Measurements from ENCODE around the gene CST8.

The CST8 gene

DNA sequence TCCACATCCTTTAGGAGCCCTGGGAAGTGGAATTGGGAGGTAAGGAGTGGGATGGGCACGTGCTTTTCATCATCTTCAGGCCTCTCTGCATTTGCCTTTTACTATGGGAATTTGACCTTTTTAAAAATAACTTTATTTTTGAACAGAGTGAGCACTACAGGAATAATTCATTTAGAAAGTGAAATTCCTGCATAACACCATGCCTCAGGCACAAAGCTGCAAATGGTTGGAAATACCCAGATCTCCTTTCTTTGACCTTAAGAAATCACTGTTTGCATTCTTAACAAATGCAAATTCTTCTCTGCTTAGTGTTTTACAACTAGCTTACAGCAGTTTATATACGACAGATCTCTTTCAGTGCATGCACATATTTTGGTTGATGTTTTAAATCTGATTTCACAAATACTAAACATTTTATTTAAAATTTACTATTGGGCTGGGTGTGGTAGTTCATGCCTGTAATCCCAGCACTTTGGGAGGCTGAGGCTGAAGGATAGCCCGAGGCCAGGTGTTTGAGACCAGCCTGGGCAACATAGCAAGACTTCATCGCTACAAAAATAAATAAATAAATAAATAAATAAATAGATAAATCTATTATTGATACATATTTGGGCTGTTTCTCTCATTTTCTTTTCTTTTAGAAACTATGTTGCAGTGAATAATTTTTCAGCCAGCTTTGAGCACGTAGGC, 24.5 kb downstream of the CST8 start:
- Histone ChIP-seq H3K27ac (no peak overlapping the region), H3K27me3 (replicated peaks) (no peaks in the 10 kb centered on the region), H3K4me3 (ENCODE audit: low read depth, low read length) (no peak overlapping the region), H3K36me3 (replicated peaks) (no peaks in the 10 kb centered on the region)
- in situ Hi-C loops (cut with HindIII; ENCODE audit: low pct_ligation_motif_present, low sequenced_read_pairs): no loop called here
- no peak for DNase-seq
- TF ChIP-seq, protein P1, sequence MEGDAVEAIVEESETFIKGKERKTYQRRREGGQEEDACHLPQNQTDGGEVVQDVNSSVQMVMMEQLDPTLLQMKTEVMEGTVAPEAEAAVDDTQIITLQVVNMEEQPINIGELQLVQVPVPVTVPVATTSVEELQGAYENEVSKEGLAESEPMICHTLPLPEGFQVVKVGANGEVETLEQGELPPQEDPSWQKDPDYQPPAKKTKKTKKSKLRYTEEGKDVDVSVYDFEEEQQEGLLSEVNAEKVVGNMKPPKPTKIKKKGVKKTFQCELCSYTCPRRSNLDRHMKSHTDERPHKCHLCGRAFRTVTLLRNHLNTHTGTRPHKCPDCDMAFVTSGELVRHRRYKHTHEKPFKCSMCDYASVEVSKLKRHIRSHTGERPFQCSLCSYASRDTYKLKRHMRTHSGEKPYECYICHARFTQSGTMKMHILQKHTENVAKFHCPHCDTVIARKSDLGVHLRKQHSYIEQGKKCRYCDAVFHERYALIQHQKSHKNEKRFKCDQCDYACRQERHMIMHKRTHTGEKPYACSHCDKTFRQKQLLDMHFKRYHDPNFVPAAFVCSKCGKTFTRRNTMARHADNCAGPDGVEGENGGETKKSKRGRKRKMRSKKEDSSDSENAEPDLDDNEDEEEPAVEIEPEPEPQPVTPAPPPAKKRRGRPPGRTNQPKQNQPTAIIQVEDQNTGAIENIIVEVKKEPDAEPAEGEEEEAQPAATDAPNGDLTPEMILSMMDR (IDR thresholded peaks at IDR 0.05; ENCODE audit: low read depth, low read length, missing control alignments): no peak

DNA sequence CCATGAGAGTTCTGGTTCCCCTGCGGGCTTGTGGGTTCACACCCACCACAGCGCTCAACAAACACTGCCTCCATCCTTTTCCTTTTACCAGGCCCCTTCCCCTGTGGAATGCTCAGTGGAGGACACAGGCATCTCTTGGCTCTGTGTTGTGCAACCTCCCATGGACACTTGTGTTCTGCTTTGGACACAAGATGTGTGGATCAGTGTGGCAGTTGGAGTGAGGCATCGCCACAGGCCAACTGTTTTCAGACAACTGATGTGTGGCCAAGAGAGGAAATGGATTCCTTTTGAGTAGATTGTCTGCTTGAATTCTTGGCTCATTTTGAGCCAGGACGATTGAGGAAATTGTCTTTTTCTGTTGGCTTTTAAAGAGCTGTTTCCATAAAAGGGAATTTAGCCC, 26.8 kb downstream of the CST8 start:
- no peak overlapping the region for H3K4me3 ChIP-seq (ENCODE audit: low read depth, low read length)

DNA sequence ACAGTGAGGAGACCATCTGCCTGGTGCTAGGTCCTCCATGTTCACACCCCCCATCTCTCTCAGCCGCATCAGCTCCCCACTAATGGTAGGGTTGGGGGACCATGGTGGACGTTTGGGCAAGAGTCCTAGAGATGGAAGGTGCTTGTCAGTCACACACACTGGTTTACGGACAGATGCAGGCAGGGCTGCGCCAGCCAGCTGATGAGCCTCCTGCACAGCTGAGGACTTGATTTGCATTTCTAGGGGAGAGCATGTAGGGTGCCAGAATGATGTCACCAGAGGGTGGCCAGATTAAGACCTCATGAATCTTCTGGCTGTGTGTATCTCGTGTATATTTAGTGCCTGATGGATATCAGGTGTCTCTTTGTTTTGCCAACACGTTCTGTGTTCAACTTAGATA, 28.6 kb downstream of the CST8 start:
- Histone ChIP-seq H3K4me3 (ENCODE audit: low read depth, low read length) (no peak overlapping the region), H3K36me3 (replicated peaks) (no peaks in the 10 kb centered on the region), H3K27ac (no peak overlapping the region), H3K27me3 (replicated peaks) (no peaks in the 10 kb centered on the region)
- TF ChIP-seq, protein P1 (IDR thresholded peaks at IDR 0.05; ENCODE audit: low read depth, low read length, missing control alignments): no peak
- no peak for DNase-seq
- in situ Hi-C loops (cut with HindIII; ENCODE audit: low pct_ligation_motif_present, low sequenced_read_pairs): no loop called here

More for the DNA sequence above, 26.8 kb downstream of the CST8 start:
- Histone ChIP-seq H3K36me3 (replicated peaks) (no peaks in the 10 kb centered on the region), H3K27ac (no peak overlapping the region), H3K27me3 (replicated peaks) (no peaks in the 10 kb centered on the region)
- in situ Hi-C loops (cut with HindIII; ENCODE audit: low pct_ligation_motif_present, low sequenced_read_pairs): no loop called here
- TF ChIP-seq, protein P1 (IDR thresholded peaks at IDR 0.05; ENCODE audit: low read depth, low read length, missing control alignments): no peak
- no peak for DNase-seq

DNA sequence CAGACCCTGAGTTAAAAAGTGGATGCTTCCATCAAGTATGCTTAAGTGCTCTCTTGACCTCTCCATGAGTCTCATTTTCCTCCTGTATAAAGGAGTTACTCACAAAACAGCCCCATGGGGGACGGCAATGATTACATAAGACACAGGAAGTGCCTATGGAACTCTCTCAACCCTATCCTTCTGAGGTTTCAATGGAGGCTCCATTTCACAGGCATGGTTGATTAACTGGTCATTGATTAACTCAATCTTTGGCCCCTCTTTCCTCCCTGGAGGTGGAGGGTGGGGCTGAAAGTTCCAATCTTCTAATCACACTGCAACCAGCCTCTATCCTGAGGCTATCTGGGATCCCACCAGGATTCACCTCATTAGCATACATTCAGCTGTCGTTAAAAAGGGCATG, 29.3 kb downstream of the CST8 start:
- in situ Hi-C loops (cut with HindIII; ENCODE audit: low pct_ligation_motif_present, low sequenced_read_pairs): no loop called here
- H3K36me3 ChIP-seq (replicated peaks): no peaks in the 10 kb centered on the region
- TF ChIP-seq, protein P1 (IDR thresholded peaks at IDR 0.05; ENCODE audit: low read depth, low read length, missing control alignments): no peak
- no peak overlapping the region for H3K4me3 ChIP-seq (ENCODE audit: low read depth, low read length)
- no peak overlapping the region for H3K27ac ChIP-seq
- DNase-seq: no peak
- H3K27me3 ChIP-seq (replicated peaks): no peaks in the 10 kb centered on the region

DNA sequence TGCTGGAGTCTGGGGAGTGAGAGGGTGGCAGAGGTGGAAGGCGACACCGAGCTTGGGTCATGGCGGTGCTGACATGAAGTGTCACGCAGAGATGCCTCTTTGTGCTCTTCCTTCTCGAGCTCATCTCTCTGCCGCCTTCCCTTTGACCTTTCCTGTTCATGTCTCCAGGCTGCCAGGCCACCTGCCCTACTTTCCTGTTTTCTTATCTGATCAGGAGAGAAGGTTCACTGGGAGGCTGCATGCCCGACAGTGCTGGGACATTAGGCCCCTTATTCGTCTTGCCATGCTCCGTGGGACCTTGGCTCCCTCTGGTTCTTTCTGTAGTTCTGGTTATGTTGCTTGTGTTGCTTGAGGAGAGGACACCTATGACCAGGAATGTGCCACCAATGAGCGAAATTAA, 33.2 kb downstream of the CST8 start:
- no peaks in the 10 kb centered on the region for H3K27me3 ChIP-seq (replicated peaks)
- in situ Hi-C loops (cut with HindIII; ENCODE audit: low pct_ligation_motif_present, low sequenced_read_pairs): no loop called here
- H3K36me3 ChIP-seq (replicated peaks): no peaks in the 10 kb centered on the region
- no peak for DNase-seq
- H3K27ac ChIP-seq: no peak overlapping the region
- no peak overlapping the region for H3K4me3 ChIP-seq (ENCODE audit: low read depth, low read length)
- TF ChIP-seq, protein P1 (IDR thresholded peaks at IDR 0.05; ENCODE audit: low read depth, low read length, missing control alignments): no peak

DNA sequence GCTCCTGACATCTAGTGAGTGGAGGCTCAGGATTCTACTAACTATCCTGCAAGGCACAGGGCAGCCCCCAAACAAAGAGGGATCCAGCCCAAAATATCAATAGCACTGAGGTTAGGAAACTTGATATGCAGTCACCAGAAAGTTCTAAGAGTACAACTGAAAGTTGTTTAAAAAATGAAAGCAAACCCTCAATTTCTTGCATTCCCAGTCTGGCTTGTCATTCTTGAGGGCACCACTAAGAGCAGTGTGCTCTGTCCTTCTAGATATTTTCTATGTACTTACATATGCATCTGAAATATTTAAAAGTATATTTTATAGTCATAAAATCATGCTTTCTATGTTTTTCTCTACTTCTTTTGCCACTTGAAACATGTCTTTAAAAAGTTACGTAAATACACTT, 35.9 kb downstream of the CST8 start:
- Histone ChIP-seq H3K4me3 (ENCODE audit: low read depth, low read length) (no peak overlapping the region), H3K27ac (no peak overlapping the region), H3K36me3 (replicated peaks) (no peaks in the 10 kb centered on the region), H3K27me3 (replicated peaks) (no peaks in the 10 kb centered on the region)
- no peak for DNase-seq
- TF ChIP-seq, protein P1 (IDR thresholded peaks at IDR 0.05; ENCODE audit: low read depth, low read length, missing control alignments): no peak
- in situ Hi-C loops (cut with HindIII; ENCODE audit: low pct_ligation_motif_present, low sequenced_read_pairs): no loop called here

Measured in brain microvascular endothelial cell (primary cell).